B cell (primary cell): ENCODE data around the gene CEP43.

ENCODE experiments used
- CTCF ChIP-seq: fragments of 200-600 bp; IDR thresholded peaks from one replicate; pipeline ENCODE4 v1.8.0; 2022; ENCODE audit warnings: antibody characterized with exemption, mild to moderate bottlenecking
- EZH2 ChIP-seq: IDR thresholded peaks from 2 replicates; pipeline ENCODE4 v1.6.1; 2012; ENCODE audit warnings: borderline replicate concordance, low read depth, mild to moderate bottlenecking, moderate library complexity, low read length; ENCODE audit not compliant: insufficient read depth, poor library complexity, severe bottlenecking

DNA sequence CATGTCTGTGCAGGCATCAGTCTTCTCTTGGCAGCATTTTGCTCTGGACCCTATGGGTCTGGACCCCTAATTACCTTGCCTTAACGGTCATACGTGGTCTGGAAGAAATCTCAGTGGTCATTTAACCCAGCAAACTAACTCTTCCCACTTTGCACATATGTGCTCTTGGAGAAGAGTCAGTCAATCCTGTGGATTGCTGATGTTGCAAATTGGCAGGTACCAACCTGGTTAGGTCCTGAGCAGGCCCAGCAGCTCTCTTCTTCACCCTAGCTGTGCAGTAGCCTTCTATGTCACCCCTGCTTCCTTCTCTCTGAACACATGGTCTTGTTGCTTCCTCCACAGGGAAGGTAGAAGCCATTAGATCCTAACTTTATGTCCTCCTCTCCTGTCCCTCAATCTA is 1.6 kb downstream of the CEP43 start:
- no peak for TF ChIP-seq EZH2
- no peak for TF ChIP-seq CTCF
